ENCODE data around the gene RELN.
"Not testable (repeated sequence)": the region's sequence is repeated elsewhere in the genome, so short reads cannot be mapped to it uniquely, and the experiment has no call there.

Gene RELN

GRCh38 chr7:103501206-103501605, 488.3 kb downstream of the RELN start:
- Histone ChIP-seq H2AFZ (ENCODE audit: low read length) (no peak overlapping the region), H3K27me3 (ENCODE audit: insufficient read depth, low read length, poor library complexity, severe bottlenecking) (no peaks in the 10 kb centered on the region), H3K79me2 (ENCODE audit: insufficient read depth, low read length) (no peaks in the 10 kb centered on the region), H3K4me1 (ENCODE audit: insufficient read depth, low read length, poor library complexity, severe bottlenecking) (no peaks in the 10 kb centered on the region), H3K4me2 (ENCODE audit: low read depth, low read length, poor library complexity, severe bottlenecking) (no peak overlapping the region), H3K9me3 (ENCODE audit: insufficient read depth, low read depth, low read length) (no peaks in the 10 kb centered on the region), H3K4me3 (ENCODE audit: low read length, poor library complexity, severe bottlenecking) (no peak overlapping the region), H3K36me3 (ENCODE audit: insufficient read depth, low read length) (no peaks in the 10 kb centered on the region), H3K9ac (ENCODE audit: low read depth, low read length, poor library complexity, severe bottlenecking) (no peak overlapping the region), H3F3A (ENCODE audit: low read depth) (no peaks in the 10 kb centered on the region), H3K9me2 (replicated peaks; ENCODE audit: low read depth, low read length) (no peaks in the 10 kb centered on the region), H4K20me1 (ENCODE audit: insufficient read depth, low read length, poor library complexity, severe bottlenecking) (no peaks in the 10 kb centered on the region)
- TF ChIP-seq CTCF (conservative IDR thresholded peaks at IDR 0.05; ENCODE audit: low read length) = no peak
- no peak for TF ChIP-seq EZH2phosphoT487 (IDR thresholded peaks at IDR 0.05; ENCODE audit: borderline replicate concordance)

GRCh38 chr7:103499976-103500375, 489.5 kb downstream of the RELN start:
- H3K9ac ChIP-seq (ENCODE audit: low read depth, low read length, poor library complexity, severe bottlenecking) = no peak overlapping the region
- H3K9me2 ChIP-seq (replicated peaks; ENCODE audit: low read depth, low read length) = no peaks in the 10 kb centered on the region
- H4K20me1 ChIP-seq (ENCODE audit: insufficient read depth, low read length, poor library complexity, severe bottlenecking) = no peaks in the 10 kb centered on the region
- TF ChIP-seq CTCF (conservative IDR thresholded peaks at IDR 0.05; ENCODE audit: low read length) (no peak), EZH2phosphoT487 (IDR thresholded peaks at IDR 0.05; ENCODE audit: borderline replicate concordance) (no peak)
- no peaks in the 10 kb centered on the region for H3F3A ChIP-seq (ENCODE audit: low read depth)
- H3K36me3 ChIP-seq (ENCODE audit: insufficient read depth, low read length) = no peaks in the 10 kb centered on the region
- no peaks in the 10 kb centered on the region for H3K27me3 ChIP-seq (ENCODE audit: insufficient read depth, low read length, poor library complexity, severe bottlenecking)
- no peak overlapping the region for H2AFZ ChIP-seq (ENCODE audit: low read length)
- no peaks in the 10 kb centered on the region for H3K9me3 ChIP-seq (ENCODE audit: insufficient read depth, low read depth, low read length)
- no peak overlapping the region for H3K4me3 ChIP-seq (ENCODE audit: low read length, poor library complexity, severe bottlenecking)
- no peaks in the 10 kb centered on the region for H3K4me1 ChIP-seq (ENCODE audit: insufficient read depth, low read length, poor library complexity, severe bottlenecking)
- H3K4me2 ChIP-seq (ENCODE audit: low read depth, low read length, poor library complexity, severe bottlenecking) = no peak overlapping the region
- H3K79me2 ChIP-seq (ENCODE audit: insufficient read depth, low read length) = no peaks in the 10 kb centered on the region

GRCh38 chr7:103487419-103487818, 502.0 kb downstream of the RELN start:
- no peaks in the 10 kb centered on the region for H3K27me3 ChIP-seq (ENCODE audit: insufficient read depth, low read length, poor library complexity, severe bottlenecking)
- H3K4me1 ChIP-seq (ENCODE audit: insufficient read depth, low read length, poor library complexity, severe bottlenecking) = no peaks in the 10 kb centered on the region
- no peaks in the 10 kb centered on the region for H3F3A ChIP-seq (ENCODE audit: low read depth)
- no peak overlapping the region for H3K4me2 ChIP-seq (ENCODE audit: low read depth, low read length, poor library complexity, severe bottlenecking)
- H3K9ac ChIP-seq (ENCODE audit: low read depth, low read length, poor library complexity, severe bottlenecking) = no peak overlapping the region
- H2AFZ ChIP-seq (ENCODE audit: low read length) = no peak overlapping the region
- H3K9me3 ChIP-seq (ENCODE audit: insufficient read depth, low read depth, low read length) = no peaks in the 10 kb centered on the region
- H3K9me2 ChIP-seq (replicated peaks; ENCODE audit: low read depth, low read length) = no peaks in the 10 kb centered on the region
- no peaks in the 10 kb centered on the region for H3K36me3 ChIP-seq (ENCODE audit: insufficient read depth, low read length)
- H4K20me1 ChIP-seq (ENCODE audit: insufficient read depth, low read length, poor library complexity, severe bottlenecking) = no peaks in the 10 kb centered on the region
- no peaks in the 10 kb centered on the region for H3K79me2 ChIP-seq (ENCODE audit: insufficient read depth, low read length)
- no peak overlapping the region for H3K4me3 ChIP-seq (ENCODE audit: low read length, poor library complexity, severe bottlenecking)
- TF ChIP-seq CTCF (conservative IDR thresholded peaks at IDR 0.05; ENCODE audit: low read length) (no peak), EZH2phosphoT487 (IDR thresholded peaks at IDR 0.05; ENCODE audit: borderline replicate concordance) (no peak)

GRCh38 chr7:103486873-103487272, 502.6 kb downstream of the RELN start:
- H2AFZ ChIP-seq (ENCODE audit: low read length); H3F3A ChIP-seq (ENCODE audit: low read depth); H4K20me1 ChIP-seq (ENCODE audit: insufficient read depth, low read length, poor library complexity, severe bottlenecking); H3K36me3 ChIP-seq (ENCODE audit: insufficient read depth, low read length); H3K4me1 ChIP-seq (ENCODE audit: insufficient read depth, low read length, poor library complexity, severe bottlenecking); H3K27me3 ChIP-seq (ENCODE audit: insufficient read depth, low read length, poor library complexity, severe bottlenecking); H3K79me2 ChIP-seq (ENCODE audit: insufficient read depth, low read length); H3K9ac ChIP-seq (ENCODE audit: low read depth, low read length, poor library complexity, severe bottlenecking); H3K9me2 ChIP-seq (replicated peaks; ENCODE audit: low read depth, low read length); H3K9me3 ChIP-seq (ENCODE audit: insufficient read depth, low read depth, low read length); H3K4me3 ChIP-seq (ENCODE audit: low read length, poor library complexity, severe bottlenecking); H3K4me2 ChIP-seq (ENCODE audit: low read depth, low read length, poor library complexity, severe bottlenecking): not testable (repeated sequence)
